GM12891 (cell line): Measurements from ENCODE around the gene TEDC2.

ENCODE experiments used
- PAX5 ChIP-seq: IDR thresholded peaks from 2 replicates; pipeline ENCODE4 v1.6.1; 2011; ENCODE audit warnings: low read length, moderate library complexity, mild to moderate bottlenecking; ENCODE audit not compliant: insufficient read depth, severe bottlenecking
- POLR2A ChIP-seq: IDR thresholded peaks from 2 replicates; pipeline ENCODE4 v1.6.1; 2011; ENCODE audit warnings: low read depth, low read length, control low read depth
- POLR2AphosphoS5 ChIP-seq: IDR thresholded peaks from 2 replicates; pipeline ENCODE4 v1.6.1; 2011; ENCODE audit warnings: low read depth, low read length, control low read depth
- TAF1 ChIP-seq: IDR thresholded peaks from 2 replicates; pipeline ENCODE4 v1.6.1; 2011; ENCODE audit warnings: low read depth, low read length, control low read depth

- TF ChIP-seq POLR2A (no peak), POLR2AphosphoS5 (no peak), TAF1 (no peak), PAX5 (no peak)
These were observed 21.8 kb downstream of the TEDC2 start for GRCh38 chr16:2481676-2482075.
